Stromal cell of bone marrow (primary cell): ENCODE measurements around the gene HSPA1L.

Experiments
- DNase-seq: peaks from one replicate; pipeline ENCODE4 v3.0.0-alpha.2; 2012; ENCODE audit warnings: low read depth

The HSPA1L gene

GRCh38 chr6:31781244-31782125 lies 33.6 kb downstream of the HSPA1L start:
- no peak for DNase-seq

GRCh38 chr6:31780507-31781243 lies 34.4 kb downstream of the HSPA1L start:
- no peak for DNase-seq

GRCh38 chr6:31779908-31780307 lies 35.2 kb downstream of the HSPA1L start:
- DNase-seq = no peak

- no peak for DNase-seq
Observed at GRCh38 chr6:31778999-31779885, 35.8 kb downstream of the HSPA1L start.

DNA sequence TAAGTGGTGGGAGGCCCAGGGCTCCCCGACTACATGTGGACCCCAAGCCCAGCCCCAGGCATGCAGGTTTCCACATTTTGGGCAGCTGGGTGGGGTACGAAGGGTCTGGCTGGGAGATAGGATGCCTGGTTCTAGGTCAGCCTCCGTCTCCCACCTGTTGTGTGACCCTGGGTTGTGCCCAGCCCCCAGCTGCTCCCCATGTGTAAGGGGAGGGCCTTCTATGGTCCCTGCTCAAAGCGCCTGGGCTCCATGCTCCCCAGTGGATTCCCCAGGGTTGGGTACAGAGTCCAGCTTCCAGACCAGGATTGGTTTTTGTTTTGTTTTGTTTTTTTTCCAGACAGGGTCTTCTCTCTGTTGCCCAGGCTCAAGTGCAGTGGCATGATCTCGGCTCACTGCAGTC lies 36.9 kb downstream of the HSPA1L start:
- no peak for DNase-seq

DNA sequence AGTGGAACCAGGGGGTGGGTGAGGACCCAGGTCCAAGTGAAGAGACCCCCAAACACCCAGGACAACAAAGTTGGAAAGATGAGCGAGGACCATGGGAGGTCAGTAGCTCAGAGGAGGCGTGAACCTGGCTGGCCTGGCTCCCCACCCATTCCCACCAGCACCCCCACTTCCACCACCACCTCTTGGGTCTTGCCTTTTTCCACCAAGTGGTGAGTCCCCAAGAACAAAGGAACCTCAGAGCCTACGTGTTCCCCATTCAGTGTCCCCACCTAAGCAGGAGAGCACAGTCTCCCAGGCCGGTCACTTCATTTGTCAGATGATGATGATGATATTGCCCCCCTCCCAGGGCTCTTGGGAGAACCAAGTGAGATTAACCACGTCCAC lies 37.4 kb downstream of the HSPA1L start:
- DNase-seq = no peak

DNA sequence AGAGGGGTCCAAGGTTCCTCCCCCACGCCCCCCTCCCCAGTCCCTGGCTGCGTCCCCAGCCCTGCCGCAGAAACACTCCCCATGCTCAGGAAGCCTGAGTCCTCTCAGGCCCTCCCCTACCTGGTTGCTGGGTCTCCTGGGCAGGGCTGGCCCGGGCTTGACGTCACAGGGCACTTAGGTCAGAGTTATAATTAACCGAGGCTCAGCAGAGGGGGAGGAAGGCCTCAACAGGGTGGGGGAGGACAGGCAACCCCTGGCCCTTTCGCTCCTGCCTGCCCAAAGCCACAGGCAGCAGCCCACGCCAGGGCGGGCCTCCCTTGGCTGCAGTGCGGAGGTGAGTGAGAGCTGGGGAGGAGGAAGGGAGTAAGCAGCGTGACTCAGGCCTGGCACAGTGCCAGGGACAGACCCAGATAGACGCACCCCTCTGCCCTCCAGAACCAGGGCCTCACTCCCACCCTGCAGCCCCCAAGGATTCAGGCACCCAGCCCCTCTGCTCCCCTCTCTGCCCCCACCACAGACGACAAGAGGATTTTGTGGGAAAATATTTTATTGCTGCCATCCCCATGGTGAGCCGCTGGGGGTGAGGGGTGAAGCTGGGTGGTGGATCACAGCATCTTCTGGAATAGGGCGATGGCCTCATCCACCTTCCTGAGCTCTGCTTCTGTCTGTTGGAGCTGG lies 38.0 kb downstream of the HSPA1L start, which contains the start of gene VWA7:
VWA7 (minus strand) TSS at position 340 of the 678 bp plus-strand sequence. CDS start 549 bp downstream, outside the sequence.
- DNase-seq = peak; percentile 28

- DNase-seq = no peak
Observed at GRCh38 chr6:31776485-31776988, 38.5 kb downstream of the HSPA1L start.

- DNase-seq = no peak
Observed at GRCh38 chr6:31775633-31776484, 39.2 kb downstream of the HSPA1L start.

DNA sequence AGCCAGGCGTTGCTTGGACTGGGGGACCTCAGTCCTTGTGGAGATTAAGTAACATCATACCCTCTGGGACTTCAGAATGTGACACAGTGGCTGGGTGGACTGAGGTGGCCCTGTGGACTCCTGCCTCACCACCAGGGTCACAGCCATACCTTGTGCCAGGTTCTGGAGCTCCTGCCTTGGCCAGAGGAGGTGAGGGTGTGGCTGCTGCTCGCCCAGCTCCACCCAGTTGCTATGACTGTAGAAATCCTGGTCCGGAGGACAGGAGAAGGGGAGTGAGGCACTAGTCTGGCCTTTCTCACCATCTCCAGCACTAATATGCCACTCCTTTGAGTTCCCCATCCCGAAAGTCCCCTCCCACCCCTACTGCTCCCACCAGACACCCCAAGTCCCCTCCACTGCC lies 39.9 kb downstream of the HSPA1L start:
- DNase-seq = no peak

DNA sequence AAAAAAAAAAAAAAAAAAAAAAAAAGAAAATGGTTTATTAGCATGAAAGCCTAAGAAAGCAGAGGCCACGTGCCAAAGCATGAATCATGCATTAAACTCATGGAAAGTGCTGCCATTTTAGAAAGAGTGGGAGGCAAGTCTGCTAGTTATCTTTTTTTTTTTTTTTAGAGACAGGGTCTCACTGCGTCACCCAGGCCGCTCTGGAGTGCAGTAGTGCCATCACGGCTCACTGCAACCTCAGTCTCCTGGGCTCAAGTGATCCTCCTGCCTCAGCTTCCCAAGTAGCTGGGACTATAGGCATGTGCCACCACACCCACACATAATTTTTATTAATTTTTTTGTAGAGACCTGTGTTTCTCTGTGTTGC lies 43.1 kb downstream of the HSPA1L start:
- DNase-seq = no peak

GRCh38 chr6:31770860-31771259 lies 44.2 kb downstream of the HSPA1L start:
- no peak for DNase-seq

- DNase-seq = no peak
Observed at GRCh38 chr6:31769684-31770371, 45.3 kb downstream of the HSPA1L start.

- no peak for DNase-seq
Observed at GRCh38 chr6:31768363-31769257, 46.5 kb downstream of the HSPA1L start.

- no peak for DNase-seq
Observed at GRCh38 chr6:31767096-31767645, 47.9 kb downstream of the HSPA1L start.

DNA sequence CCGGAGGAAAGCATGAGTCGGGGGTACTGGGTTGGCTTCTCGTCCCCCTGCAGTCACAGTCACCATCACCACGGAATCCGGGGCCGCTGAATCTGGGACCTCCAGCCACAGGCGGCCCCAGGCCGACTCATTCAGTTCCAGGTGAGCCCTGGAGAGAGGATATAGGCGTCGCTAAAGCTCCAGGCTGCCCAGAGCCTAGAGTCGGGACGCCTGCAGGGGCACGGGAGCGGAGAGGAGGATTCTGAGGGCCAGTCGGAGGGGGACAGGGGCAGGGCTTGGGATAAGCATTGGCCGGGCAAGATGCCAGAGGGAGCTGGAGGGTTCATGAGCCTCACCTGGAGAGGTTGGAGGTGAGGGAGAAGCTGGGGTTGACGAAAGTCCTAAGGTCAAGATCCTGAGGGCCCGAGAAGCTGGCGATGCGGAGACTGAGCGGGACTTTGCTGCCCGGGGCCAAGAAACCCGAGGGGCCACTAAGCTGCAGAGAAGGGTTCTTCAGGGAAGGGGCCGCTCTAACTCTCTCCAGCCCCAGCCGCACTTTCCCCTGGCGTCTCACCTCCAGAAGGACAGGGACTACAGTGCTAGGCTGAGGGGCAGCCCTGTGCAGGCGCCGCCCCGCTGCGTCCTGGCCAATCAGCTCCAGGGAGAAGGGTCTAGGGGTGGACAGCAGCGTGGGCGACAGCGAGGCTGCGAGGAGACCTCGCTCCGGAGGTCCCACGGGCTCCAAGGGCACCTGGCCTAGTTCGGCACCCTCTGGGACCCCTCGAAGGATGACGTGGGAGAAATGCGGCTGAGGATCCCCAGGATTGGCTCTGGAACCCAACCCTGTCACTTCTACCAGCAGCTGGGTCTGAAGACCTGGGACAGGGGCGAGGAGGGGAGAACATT lies 48.9 kb downstream of the HSPA1L start:
- DNase-seq = no peak

DNA sequence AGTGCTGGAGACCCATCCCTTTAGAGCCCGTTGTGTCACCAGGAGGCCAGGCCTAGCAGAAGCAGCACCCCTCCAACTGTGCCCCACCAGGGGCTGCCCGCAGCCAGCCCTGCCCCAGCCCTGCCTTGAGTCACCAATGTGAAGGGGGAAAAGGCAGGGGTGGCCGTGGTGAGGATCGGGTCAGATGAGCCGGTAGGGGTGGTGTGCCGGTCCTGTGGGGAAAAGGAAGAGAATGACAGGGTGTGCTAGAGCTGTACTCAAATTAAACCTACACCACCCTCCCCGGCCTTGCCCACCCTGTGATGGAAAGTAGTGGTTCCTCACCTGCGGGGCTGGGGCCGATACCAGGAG lies 49.5 kb downstream of the HSPA1L start:
- DNase-seq = no peak

DNA sequence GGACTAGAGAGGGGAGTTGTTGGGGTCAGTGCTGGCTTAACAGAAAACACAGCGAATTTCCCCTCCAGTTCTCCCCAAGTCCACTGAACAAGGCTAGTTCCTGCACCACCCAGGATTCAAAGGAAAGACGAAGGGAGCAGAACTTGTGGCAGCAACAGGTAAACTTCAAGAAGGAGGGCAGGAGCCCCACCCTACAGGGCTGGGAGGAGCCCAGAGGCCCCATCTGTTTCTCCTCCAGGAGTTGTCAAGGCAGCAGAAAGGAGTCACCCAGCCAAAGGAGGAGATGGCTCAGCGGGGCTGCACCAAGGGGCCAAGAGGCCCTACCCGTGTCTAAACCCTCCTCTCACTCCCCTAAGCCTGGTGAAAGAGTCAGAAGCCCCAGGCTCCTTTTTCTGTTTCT lies 50.9 kb downstream of the HSPA1L start:
- no peak for DNase-seq
